HK-2 (cell line): Measurements from ENCODE around the gene ANKRD28.

Source experiments
- DNase-seq: peaks from one replicate; pipeline ENCODE4 v3.0.0-alpha.2; 2018; ENCODE audit not compliant: unreplicated experiment

ANKRD28 gene

GRCh38 chr3:15723624-15723884 is 74.2 kb downstream of the ANKRD28 start:
- DNase-seq: no peak

GRCh38 chr3:15722877-15723623 is 74.7 kb downstream of the ANKRD28 start:
- no peak for DNase-seq

GRCh38 chr3:15716178-15716577 is 81.6 kb downstream of the ANKRD28 start:
- DNase-seq: no peak

DNA sequence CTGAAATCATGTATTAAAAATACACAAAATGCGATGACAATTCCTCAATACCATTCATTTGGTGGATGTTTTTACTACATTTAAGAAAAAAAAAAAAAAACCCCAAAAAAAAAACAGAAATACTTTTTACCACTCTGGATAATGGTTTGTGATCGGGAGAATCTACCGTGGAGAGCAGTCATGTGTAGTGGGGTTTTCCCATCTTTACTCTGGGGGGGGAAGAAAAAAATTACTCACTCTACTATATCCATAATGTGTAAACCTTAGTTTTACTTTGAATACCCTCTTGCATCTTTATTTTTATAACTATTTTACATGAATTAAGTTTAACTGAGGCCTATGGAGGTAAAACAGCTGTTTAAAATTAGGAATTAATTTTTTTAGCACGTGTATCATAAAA is 83.3 kb downstream of the ANKRD28 start:
- no peak for DNase-seq

- DNase-seq: no peak
These were observed 84.4 kb downstream of the ANKRD28 start for GRCh38 chr3:15713364-15713763.

DNA sequence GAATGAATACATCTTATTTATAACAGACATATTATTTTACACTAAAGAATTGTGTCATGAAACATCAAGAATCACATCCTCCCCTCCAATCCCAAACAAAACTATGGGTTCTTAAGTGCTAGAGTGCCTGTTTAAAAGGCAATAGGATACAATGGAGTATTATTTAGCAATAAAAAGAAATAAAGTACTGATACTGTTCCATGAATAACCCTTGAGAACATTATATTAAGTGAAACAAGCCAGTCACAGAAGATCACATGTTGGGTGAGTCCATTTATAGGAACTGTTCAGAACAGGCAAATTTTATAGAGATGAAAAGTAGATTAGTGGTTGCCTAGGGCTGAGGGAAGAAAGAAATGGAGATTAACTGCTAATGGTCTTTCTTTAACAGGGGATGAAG is 86.5 kb downstream of the ANKRD28 start:
- no peak for DNase-seq

DNA sequence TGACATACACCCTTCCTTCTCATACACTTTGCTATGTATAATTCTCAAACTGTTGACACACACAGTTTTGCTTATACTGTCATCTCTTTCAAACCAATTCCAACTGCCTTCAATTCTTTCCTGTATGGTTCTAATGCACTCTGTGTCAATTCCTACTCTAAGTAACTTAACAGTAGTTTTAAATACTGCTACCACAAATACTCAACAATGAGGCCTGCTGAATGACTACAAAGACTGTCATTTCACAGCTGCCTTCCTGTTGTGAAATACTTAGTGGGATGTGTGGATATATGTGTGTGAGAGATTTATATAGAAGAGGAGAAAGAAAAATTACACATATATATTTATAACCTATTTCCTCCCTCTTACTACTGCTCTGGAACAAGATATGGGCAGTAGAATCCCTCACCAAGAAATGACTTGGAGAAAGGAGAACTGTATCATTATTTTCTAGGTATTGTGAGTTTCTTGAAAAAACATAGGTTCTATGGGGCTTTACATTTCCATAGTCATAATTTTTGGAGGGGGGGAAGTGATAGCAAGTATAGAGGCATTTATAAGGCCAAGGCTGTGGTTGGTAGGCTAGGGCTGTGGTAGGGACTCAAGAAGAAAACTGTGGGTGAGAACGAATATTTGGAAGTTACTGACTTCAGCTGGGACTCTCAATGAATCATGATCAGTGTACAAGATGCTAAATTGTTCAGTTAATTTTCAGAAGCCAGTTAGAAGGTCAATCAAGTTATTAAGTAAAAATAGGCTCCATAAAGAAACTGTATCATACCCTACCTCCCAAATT is 88.7 kb downstream of the ANKRD28 start:
- no peak for DNase-seq

DNA sequence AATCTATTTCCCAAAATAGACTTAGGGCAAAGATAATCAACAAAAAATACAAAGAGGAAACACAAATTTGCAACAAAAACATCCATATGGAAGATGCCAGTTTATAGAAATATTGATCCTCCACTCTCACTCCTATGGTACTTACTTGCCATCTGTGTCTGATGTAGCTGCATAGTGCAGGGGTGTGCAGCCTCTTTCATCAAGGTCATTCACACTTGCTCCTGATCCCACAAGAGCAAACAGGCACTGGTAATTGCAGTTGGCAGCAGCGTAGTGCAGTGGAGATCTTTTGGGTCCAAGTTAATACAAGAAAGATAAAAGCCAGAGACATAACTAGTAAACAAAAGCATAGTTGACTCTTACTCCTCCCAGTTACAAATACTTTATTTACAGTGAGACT is 90.0 kb downstream of the ANKRD28 start:
- DNase-seq: no peak

GRCh38 chr3:15703346-15703745 is 94.4 kb downstream of the ANKRD28 start:
- no peak for DNase-seq

- no peak for DNase-seq
These were observed 103.2 kb downstream of the ANKRD28 start for GRCh38 chr3:15694628-15695027.

DNA sequence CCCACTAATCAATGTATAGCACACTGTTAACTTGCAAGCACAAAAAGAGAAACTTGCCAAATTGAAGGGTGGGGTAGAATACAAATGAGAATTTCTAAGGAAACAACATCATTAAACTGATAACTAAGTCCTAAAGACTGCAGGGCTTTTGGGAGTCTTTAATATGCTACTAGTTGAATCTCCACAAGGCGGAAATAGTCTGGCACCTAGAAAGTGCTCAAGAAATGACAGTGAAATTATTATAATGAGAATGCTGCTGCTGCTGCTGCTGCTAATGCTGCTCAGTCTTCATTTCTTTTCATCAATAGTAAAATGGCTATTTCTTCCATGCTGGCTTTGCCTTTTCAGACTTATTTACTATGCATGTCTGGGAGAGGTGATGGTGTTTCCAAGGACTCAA is 104.4 kb downstream of the ANKRD28 start:
- DNase-seq: no peak

DNA sequence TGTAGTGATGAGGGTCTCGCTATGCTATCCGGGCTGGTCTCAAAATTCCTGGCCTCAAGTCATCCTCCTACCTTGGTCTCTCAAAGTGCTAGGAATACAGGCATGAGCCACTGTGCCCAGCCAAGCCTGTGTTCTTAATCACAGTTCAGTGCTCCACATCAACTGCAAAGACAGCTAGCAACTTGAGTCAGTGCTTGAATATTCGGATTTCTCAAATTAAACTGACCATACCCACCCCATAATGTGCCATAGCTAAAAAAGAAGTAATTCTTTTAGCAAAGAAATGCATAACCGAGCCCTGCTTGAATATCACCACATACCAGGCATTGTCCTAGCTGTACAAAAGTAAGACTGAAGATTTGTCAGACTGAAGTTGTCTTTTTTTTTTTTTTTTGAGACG is 107.0 kb downstream of the ANKRD28 start:
- no peak for DNase-seq

DNA sequence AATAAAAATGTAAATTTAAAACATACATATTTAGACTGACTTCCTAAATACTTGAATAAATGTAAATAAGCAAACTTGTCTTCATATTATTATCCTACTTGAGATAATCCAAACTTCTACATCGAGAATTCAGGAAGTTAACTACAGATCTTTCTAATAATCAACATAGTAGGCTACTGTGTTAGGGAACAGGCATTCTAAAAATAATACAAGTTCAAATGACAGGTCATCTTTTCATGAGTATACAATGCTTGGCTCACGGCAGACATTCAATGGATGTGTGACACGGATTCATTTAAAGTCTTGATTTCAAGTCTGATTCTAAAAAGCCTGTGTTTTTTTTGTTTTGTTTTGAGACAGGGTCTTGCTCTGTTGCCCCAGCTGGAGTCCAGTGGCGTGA is 107.5 kb downstream of the ANKRD28 start:
- DNase-seq: no peak

DNA sequence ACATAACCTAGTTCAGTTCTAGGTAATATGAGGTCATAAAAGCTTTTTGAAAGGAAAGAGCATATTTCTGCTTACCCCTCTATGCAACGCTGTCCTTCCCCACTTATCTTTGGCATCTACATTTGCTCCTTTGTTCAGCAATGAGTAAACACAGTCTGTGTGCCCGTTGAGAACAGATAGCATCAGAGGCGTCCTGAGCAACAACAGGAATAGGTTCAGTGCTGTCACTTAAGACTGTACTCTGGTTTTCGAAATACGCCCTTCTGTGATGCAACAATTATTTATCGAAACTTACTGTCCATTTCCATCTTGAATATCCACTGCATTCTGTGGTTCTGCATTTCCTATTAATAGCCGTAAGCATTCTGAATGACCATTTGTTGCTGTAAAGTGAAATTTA is 111.9 kb downstream of the ANKRD28 start:
- DNase-seq: no peak

- DNase-seq: no peak
These were observed 114.5 kb downstream of the ANKRD28 start for GRCh38 chr3:15683253-15683652.

GRCh38 chr3:15682561-15683185 is 115.1 kb downstream of the ANKRD28 start:
- DNase-seq: no peak

DNA sequence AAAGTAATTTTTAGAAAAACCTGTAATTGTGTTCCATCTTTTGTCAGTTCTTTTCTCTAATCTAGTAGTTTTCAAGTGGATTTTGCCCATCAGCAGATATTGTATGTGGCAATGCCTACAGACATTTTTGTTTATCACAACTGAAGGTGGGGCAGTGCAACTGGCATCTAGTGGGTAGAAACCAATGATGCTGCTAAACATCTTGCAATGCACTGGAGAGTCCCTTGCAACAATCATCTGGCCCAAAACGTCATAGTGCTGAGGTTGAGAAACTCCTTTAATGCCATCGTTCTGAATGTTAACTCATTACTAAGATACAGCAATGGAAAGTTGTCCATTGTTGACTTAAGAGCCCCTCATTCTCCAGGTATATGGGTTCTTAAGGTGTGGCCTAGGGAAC is 116.1 kb downstream of the ANKRD28 start:
- no peak for DNase-seq

DNA sequence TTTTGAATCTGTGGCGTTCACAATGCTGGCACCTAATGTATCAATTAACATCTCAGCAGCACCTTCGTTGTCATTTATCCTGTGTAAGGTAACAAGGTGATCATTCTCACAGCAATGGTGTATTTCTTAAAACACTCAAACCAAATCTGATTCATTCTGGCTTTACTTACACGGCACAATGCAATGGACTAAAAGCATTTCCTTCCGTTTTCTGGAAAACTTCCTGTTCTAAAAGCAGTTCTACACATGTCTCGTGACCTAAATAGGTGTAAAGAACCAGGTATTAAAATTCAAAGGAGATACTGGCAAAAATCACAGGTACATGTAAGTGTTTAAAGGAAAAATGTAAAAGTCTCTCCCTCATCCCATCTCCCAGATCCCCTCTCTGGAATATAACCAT is 118.5 kb downstream of the ANKRD28 start:
- DNase-seq: no peak

DNA sequence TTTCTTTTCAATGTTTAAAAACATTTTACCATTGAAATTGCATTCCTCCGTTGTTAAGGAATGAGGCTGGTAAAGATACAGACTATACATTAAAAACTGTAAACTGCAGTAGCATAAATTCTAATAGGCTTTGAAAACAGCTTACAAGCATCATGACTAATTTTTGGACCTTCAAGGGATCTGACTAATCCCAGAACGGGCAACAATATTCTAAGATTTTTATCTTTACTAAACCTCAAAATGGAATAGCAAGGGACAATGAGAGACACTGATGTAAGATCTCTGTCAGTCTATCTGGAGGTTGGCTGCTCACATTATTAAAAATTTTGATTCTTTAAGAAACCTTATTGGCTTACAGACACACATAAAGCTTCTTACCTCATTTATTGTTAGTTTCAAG is 121.5 kb downstream of the ANKRD28 start:
- DNase-seq: no peak

DNA sequence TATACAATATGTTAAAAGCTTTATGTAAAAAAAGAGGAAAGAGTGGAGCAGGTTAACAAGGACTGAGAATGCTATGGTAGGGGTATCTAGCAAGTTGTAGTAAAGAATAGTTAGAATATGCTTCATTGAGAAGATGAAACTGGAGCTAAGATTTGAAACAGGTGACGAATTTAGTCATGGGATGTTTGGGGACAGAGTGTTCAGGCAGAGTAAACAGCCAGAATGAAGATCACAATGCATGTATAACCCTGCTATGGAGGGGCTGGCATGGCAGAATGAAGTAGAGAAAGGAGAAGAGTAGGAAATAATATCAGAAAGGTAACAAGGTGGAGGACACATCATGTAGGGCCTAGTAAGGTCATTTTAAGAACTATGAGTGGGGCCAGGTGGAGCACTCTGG is 124.2 kb downstream of the ANKRD28 start:
- DNase-seq: no peak

GRCh38 chr3:15667484-15667883 is 130.3 kb downstream of the ANKRD28 start:
- no peak for DNase-seq

- DNase-seq: no peak
These were observed 131.5 kb downstream of the ANKRD28 start for GRCh38 chr3:15666277-15666676.

DNA sequence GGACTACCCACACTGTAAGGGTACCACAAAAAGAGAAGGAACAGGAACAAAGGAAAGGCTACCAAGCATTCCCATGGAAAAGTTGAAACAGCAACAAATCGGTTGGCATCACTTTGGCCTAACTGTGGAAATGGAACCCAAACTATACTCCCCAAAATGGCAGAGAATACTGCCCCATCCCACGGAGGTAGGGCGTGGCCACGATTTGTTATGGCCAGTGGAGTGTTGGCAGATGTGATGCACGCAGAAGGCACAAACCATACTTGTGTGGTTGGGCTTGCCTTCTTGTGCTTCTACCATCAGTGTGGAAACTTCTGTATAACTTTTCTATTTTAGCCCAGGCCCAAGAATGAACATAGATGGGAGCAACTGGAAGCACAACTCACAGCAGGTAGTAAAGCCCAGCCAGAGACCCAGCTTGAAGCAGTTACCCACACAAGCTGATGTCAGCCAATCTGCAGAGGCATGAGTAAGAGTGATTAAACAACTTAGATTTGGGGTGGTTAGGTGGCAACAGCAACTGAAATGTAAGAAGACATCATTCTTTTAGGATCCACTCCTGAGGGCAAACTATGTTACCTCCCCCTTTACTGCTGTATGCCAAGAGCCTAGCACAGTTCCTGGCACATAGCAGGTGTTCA is 132.1 kb downstream of the ANKRD28 start:
- DNase-seq: no peak
